SKM-1 (cell line): ENCODE measurements around the gene GRM4.
A peak's percentile ranks its signal among the peaks of the same experiment; 100 is the strongest.

Source experiments
- DNase-seq: peaks from one replicate; lab custom pipeline; 2025; ENCODE audit not compliant: unreplicated experiment; lab: John Stamatoyannopoulos, UW

GRM4 gene

DNA sequence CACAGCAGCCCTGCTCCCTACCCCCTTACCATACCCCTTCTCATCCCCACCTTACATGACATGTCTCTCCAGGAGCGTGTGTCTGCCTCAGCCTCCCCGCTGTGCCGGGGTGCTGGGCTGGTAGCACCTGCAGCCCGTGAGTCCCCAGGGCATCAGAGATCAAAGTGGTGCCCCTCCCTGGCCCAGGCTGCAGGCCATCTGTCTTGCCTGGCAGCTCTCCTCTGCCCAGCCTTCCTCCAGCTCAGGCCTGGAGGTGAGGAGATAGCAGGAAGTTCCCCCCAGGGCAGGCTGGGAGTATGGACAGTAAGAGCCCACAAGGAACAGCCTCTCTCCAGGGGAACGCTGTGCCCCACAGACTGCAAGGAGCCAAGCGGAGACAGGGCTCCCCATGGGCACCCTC lies 35.3 kb downstream of the GRM4 start:
- DNase-seq = no peak

DNA sequence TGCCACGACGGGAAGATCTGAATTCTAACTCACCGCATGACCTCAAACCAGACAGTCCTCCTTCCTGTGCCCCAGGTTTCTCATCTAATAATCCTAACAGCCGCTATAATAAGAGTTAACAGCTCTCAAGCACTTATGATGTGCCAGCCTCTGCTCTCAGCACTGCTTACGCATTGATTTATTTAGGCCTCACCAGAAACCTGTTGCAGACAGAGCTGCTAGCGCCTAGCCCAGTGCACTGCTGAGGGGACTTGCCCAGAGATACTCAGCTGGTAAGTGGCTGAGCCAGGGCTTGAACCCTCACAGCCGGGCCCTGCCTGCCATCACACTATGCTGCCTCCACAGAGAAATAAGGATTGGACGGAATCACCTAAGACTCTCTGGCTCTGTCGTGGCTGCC lies 37.7 kb downstream of the GRM4 start:
- DNase-seq = no peak

DNA sequence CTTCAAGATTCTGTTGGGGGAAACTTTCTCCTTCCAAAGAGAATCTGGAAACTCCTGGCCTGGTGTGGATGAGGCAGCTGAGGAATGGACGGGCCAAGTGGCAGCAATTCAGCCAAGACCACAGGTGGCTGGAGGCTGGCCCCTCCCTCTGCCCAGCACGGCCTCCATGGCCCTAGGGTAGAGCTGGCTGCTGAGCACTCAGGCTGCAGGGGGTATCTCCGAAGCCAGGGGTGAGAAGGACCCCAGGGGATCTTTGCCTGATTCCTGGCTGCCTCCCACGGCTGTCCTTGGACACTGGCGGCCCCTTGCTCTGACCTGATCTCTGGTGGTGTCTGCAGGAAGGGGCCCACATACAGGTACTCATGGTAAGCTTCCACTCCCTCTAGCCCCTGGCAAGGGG lies 39.0 kb downstream of the GRM4 start:
- no peak for DNase-seq

DNA sequence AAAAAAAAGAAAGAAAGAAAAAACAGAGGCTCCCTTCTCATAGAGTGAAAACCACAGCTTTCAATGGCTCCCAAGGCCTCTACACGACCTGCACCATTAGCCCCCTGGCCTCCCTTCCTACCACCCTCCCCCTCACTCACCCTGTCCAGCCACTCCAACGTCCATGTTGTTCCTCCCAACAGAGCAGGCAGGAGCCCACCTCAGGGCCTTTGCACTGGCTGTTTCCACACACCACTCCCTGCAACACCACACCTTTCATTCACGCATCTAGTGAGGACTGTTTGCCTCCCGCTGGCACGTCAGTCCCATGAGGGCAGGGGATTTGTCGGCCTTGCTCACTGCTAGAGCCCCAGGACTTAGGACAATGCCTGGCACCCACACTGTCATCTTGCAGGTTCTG lies 39.5 kb downstream of the GRM4 start:
- no peak for DNase-seq

DNA sequence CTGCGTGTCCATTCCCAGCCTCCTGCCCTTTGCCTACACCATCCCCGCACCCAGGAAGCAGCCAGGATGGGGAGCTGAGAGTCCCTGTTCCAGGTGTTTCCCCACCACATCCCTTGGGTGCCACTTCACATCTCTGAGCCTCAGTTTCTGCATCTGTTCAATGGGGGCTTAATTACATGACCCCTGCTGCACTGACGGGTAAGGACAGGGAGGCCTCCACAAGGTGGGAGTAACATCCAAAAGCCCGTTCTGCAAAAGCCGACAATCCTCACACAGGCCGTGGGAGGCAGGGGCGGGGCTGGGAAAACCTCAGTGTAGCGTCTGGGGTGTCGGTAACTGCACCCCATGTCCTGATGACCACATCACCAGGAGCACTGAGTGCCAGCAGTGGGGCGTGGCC lies 41.3 kb downstream of the GRM4 start:
- DNase-seq = no peak

DNA sequence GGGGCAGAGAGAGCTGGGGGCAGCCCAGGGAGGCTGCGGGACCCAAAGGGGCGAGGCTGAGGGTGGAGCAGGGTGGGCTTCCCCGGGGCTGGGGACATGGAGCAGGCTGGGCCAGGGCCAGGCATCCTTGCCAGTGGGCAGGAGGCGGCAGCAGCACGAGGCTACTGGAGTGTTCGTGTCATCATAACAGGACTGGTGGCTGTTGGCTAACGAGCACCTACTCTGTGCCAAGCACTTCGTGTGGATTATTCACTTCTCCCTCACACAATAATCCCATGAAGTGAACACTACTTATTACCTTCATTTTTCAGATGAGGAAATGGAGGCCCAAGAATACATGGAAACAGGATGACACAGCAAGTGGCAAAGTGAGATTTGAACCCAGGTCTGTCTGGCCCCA lies 41.7 kb downstream of the GRM4 start:
- no peak for DNase-seq

DNA sequence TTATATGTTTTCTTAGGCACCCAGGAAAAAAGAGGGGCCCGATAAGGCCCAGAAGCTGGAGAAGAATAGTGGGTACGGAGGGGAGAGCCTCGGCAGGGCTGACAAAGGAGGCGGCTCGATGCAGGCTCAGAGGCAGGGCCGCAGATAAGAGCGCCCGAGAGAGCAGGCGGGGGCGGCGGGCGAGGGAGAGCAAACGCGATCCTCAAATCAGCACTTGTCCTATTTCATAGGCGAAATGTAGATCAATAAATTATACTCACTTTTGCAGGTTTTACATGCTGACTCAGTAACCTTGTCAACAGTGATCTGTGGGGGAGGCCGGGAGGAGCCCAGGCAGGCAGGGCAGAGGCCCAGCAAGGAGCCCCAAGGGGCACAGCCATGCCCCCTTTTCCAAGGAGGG lies 42.6 kb downstream of the GRM4 start:
- no peak for DNase-seq

DNA sequence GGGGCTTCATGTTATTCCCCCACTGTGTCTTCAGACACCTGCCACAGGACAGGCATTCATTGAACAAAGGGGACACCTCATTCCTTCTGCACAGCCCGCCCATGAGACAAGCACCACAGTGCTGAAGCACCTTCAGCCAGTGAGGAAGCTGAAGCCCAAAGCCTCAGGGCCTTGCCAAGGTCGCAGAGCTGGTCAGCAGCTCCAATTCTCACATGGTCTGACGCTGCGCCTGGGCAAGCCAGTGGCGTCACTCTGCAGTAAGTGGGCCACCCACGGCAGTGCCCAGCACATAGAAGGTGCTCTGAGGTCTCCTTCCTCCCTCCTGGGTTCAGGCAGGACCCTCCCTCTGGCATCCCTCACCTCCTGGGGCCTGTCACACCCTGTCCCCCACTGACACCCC lies 43.2 kb downstream of the GRM4 start:
- no peak for DNase-seq

DNA sequence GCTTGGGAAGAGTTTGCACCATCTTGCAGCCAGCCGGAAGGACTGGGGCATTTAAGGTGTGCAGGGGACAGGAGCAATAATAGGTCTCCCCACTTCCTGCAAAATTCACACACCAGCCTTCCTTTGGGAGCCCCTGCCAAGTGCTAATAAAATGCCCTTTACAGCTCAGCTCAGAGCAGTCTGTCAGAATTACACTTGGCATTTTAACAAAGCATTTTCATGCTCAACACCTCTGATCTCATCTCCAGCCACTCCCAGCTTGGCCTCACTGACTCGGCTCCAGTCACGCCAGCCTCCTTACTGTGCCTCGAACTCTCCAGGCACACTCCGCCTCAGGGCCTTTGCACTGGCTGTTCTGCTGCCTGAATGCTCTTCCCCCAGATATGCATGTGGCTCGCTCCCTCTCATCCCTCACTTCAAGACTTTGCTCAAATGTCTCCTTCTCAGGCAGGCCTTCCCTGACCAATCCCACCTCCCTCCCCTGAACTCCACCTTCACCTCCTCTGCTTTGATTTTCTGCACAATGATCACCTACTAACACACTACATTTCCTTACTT lies 43.7 kb downstream of the GRM4 start:
- no peak for DNase-seq

DNA sequence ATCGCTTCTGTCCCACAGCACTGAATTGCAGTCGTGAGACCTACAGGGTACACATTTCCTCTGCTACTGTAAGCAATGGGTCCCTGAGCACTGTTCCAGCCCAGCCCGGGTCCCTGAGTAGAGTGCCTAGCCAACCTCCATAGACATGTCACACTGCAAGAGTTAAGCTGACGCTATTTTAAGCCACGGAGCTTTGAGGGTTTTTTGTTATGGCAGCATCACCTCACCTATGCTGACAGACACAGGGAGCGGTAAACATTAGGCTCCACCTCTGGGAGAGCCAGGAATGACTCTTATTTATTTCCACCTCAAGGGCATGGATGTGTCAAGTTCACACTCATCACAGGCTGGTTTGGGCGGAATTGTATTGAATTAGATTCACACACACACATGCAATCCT lies 45.1 kb downstream of the GRM4 start:
- no peak for DNase-seq

DNA sequence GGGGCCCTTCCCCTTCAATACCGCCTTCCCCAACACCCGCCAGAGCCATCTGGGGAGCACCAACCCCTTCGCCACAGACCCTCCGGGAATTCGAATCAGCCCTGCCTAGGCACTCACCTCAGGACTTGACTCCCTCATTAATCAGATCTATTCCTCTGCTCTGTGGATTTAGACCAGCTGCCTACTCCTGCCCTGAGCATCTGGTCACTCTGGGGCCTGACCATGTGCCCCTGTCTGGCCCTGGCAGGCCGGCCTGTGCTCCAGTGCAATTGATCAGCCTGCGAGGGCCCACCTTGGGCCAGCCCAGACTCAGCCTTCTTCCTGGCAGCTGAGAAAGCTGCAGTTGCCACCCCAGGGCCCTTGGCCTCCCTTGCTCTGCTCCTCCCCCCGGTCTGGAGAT lies 46.0 kb downstream of the GRM4 start:
- no peak for DNase-seq

DNA sequence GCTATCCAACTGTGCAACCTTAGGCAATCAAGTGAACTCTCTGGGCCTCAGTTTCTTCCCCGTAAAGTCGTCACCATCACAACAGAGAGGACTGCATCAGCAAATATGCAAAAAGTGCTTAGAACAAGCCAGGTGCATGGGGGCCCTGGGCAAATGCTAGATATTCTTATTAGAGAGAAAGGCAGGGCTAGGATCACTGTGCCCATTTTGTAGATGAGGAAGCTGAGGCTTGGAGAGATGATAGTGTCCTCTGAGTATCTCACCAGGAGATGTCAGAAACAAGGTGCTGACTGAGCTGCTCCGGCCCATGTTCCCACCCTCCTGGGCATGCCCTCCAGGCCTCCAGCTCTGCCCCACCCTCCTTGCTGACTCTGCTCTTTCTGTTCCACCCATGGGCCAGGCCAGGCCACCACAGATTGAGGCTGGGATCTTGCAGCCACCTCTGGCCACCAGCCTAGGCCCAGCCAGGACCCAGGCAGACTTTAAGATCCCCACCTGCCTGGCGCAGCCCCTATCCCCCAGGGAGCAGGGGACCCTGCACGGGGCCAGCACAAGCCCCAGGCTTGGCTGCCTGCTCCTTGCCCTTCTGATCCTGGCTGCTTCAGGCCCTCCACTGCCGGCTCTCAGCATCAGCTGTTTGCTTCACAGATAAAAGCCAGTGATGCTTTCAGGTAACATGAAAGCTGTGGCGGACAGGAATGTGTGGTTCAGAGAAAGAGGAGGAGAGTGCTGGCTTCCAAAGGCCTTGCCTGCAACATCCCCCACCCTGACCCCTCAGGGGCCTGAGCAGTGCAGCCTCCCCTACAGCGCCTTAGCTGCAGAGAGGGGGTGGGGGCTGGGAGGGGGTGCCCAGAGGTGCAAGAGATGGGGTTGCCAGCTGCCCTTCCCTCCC lies 47.6 kb downstream of the GRM4 start:
- DNase-seq = no peak

DNA sequence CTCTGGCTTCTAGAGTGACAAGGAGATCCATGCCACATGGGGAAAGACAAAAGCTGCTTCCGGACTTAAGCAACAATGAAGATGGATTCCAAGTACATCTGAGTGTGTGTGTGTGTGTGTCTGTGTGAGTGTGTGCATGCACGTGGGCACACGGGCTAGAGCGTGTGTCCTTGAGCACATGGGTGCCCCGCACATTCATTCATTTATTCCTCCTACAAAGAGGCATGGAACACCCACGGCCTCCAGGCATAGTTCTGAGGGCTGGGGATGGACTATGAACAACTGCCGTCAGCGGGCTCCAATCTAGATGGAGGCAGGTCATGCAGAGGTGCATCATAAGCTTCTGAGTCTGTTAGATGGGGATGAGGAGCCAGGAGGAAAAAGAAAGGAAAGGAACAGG lies 49.1 kb downstream of the GRM4 start:
- DNase-seq = no peak

DNA sequence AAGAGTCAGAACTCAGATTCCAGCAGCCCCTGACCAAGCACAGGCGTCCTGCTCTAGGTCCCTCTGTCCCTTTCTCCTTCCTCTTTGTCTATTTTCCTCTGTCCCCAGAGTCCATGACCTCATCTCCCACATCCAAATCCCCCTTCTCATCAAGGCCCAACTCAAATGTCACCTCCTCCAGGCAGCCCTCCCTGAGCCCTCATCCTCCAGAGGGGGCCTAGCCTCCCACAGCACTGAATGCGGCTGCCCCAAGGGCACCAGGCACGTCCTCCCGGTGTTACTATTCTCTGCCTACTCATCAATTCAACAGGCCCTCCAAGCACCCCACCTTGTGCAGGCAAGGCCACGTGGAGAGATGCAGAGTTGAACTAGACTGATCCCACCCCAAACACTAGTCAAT lies 49.7 kb downstream of the GRM4 start:
- no peak for DNase-seq

DNA sequence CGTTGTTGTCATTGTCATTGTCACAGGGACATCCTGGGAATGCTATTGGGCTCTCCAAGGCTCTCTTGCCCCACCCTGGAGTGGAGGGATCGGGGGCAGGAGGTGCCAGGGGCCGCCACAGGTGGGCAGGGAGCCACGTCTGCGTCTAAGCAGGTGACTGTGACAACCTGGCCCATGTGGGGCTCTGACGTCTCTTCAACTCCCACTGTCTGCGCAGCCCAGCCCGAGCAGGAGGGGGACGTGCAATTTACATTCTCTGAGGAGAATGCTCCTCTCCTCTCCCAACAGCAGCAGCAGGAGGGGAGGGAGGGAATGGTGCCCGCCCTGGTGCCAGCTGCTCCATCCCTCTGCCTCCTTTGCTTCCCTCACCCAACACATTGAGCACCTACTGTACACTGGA lies 50.1 kb downstream of the GRM4 start:
- no peak for DNase-seq

DNA sequence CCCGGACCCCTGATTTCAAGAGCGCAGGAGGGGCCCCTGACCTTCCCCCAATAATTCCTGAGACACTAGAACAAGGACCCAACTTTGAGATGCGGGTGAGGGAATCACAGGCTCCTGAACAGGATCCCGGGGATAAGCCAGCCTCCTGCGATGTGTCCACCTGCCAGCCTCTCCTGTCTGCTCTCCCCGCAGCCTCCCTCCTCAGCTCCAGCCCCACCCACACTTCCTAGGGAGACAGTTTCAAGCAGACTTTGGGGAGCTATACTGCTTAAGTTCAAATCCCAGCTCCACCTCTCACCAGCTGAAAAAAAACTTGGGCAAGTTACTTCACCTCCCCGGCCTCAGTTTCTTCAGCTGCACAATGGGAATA lies 50.8 kb downstream of the GRM4 start:
- DNase-seq = no peak

DNA sequence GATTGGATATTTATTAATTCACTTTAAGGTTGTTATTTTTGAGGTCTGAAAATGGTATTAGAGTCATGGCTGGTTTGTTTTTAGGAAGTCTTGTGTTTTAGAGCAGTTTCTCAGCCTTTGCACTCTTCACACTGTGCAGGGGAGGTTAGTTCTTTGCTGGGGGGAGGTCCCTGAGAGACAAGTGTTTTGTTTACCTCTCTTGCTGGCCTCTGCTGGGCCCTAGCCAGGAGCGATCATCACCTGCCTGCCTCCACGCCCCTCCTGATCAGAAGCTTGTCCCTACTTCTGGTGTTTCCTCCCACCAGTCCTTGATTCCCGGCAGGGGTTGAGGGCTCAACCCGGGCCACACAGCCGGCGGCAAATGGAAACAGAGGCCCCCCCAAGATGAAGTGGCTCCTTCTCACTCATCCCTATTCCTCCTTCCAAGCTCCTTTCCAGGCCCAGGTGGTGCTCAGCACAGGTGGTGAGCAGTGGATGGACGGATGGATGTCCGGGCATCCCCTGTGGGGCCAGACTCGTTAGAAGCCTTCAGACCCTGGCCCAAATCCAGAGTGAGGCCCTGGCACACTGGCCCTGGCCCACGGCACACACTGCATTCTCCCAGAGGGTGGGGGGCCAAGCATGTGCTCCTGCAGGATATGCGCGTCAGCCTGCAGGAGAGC lies 51.3 kb downstream of the GRM4 start:
- peak; percentile 29 for DNase-seq

DNA sequence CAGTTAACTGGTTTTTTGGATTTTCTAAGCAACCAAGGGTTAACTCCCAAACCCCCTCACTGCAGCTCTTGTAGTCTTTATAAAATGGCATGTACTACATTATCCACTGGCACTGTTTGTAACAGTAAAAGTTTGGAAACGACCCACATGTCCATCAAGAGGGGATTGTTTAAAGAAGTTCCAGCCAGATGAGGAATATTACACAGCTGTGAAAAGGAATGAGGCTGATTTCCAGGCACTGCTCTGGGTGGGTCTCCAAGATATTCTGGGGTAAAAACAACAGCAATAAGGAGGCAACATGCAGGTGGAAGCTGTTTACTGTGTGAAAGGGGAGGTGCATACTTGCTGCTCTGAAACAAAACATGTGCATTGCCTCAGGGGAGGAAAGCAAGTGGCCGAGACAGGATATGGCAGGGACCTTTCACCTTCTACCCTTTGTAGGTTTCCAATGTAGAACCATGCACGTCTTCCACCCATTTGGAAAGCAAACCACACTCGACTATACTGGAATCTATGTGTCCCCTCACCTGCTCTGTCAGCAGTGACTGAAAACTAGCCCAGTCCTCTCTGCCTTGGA lies 51.9 kb downstream of the GRM4 start:
- no peak for DNase-seq

DNA sequence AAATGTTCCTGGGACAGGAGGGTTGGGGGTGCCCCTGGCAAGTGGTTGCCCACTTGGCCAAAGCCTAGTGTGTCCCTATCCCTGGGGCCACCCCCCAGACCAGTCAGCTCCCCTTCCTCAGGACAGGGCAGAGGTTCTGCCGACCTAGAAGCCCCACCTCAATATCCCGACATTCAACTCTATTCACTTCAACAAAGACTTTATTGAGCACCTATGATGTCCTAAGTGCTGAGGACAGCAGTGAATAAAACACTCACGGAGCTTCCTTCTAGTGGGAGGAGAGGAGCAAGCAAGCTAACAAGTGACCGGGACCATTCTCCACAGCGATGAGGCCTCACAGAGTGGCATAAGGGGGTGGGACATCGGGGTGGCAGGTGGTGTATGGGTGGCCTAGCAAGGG lies 52.7 kb downstream of the GRM4 start:
- DNase-seq = no peak

DNA sequence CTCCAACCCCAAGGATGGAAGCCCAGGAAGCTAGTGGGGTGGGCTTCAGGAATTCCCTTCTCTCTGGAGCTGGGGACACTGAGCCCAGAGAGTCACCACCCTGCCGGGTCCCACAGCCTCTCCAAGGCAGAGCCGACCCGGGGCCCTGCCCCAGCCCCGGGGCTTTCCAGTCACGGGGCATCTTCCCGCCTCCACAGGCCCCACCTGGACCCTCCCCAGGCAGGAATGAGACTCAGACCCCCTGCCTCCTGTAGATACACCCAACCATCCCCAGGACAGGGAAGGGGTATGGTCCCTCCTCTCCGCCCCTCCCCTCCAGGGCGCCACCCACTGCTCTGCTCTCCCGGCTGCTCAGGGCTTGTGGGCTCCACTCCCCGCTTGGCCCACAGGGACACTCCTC lies 53.3 kb downstream of the GRM4 start:
- no peak for DNase-seq

DNA sequence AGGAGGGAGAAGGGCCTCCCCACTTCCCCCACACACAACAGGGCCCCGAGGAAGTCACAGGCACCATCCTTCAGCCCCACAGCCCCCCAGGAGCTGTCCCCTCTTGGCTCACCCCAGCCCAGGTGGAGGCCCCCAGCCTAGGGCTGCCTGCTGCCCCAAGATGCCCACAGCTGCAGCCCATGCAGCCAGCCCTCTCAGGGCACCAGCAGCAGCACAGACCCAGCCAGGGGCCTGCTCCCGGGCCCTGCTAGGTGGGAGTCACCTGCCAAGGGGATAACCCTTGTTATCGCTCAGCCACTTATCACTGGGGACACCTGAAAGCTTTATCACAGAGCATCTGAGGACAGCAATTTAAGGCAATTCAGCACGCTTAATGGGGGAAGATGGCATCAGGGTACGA lies 55.0 kb downstream of the GRM4 start:
- DNase-seq = no peak

DNA sequence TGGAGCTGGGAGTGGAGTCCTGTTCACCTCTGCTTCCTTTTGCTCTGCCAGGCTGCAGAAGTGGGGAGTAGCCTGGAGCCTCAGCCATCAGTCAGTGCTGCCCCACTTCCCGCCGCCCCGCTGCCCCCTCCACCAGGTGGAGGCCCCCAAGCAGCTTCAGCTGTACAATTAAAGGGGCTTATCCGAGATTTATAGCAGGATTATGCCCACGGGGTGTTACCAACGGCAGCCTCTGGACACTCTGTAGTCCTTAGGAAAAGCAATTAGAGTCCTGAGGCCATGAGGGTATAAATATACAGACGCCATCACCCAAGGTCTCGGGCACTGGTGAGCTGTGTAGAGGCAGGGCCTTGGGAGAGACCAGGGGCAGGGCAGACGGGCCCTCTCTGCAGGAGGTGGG lies 55.4 kb downstream of the GRM4 start:
- DNase-seq = no peak
